Measurements from ENCODE around the gene C19orf47.

The C19orf47 gene

GRCh38 chr19:40270362-40271089 lies 77.7 kb downstream of the C19orf47 start:
- Histone ChIP-seq H3K27ac (ENCODE audit: low read length) (no peak overlapping the region), H3K4me1 (ENCODE audit: low read length) (no peaks in the 10 kb centered on the region), H3K4me3 (ENCODE audit: low read length) (no peak overlapping the region), H3K9me3 (replicated peaks; ENCODE audit: insufficient read depth, low read length) (no peaks in the 10 kb centered on the region), H4K20me1 (ENCODE audit: insufficient read depth, low read length) (no peaks in the 10 kb centered on the region), H2AFZ (ENCODE audit: low read length) (no peak overlapping the region), H3K79me2 (ENCODE audit: low read length) (peaks cover 95% of the 10 kb centered on the region), H3K9ac (ENCODE audit: low read length) (no peak overlapping the region), H3K9me2 (replicated peaks; ENCODE audit: insufficient read depth, low read length) (no peaks in the 10 kb centered on the region), H3K36me3 (replicated peaks; ENCODE audit: insufficient read depth, low read length) (no peaks in the 10 kb centered on the region), H3K27me3 (replicated peaks; ENCODE audit: insufficient read depth, low read length) (no peaks in the 10 kb centered on the region), H3K4me2 (ENCODE audit: low read depth, low read length) (no peak overlapping the region), H3F3A (ENCODE audit: insufficient read depth, low read length) (no peaks in the 10 kb centered on the region)
- no peak for DNase-seq
- TF ChIP-seq EZH2 (optimal IDR thresholded peaks at IDR 0.05; ENCODE audit: low read depth, low read length) (no peak), CTCF (IDR thresholded peaks at IDR 0.05; ENCODE audit: low read length) (no peak), EZH2phosphoT487 (IDR thresholded peaks at IDR 0.05; ENCODE audit: low read length) (no peak)
